Measurements from ENCODE around the gene SORD. TPM values are rescaled to one million over a fixed set of nuclear protein-coding genes. Genes with fewer than 3 reads are reported as not detected.
"Not testable (repeated sequence)": the region's sequence is repeated elsewhere in the genome, so short reads cannot be mapped to it uniquely, and the experiment has no call there.

The SORD gene
- total and polyA plus RNA-seq, 8 donors = 5.5 to 43.3 (median 15.3) TPM

DNA sequence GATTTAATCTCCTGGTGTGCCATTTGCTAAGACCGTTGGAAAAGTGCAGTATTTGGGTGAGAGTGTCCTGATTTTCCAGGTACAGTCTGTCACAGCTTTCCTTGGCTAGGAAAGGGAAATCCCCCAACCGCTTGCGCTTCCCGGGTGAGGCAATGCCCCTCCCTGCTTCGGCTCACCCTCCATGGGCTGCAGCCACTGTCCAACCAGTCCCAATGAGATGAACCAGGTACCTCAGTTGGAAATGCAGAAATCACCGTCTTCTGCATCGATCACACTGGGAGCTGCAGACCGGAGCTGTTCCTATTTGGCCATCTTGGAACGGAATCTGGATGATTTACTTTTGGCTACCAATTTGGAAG is 2.1 kb upstream of the SORD start:
- H3K27me3 ChIP-seq; DNase-seq; H3K36me3 ChIP-seq; intact Hi-C loops (cut with DNase I; ENCODE audit: low total_unique reads); H3K4me3 ChIP-seq; H3K9me3 ChIP-seq: not testable (repeated sequence)
- WGBS, 5 donors = 60 to 85% (median 76%) methylated on average over 9 of the region's 9 CpGs
- Histone ChIP-seq H3K4me1 (peaks cover 26 to 50% (median 36%) of the 10 kb centered on the region in 4 donors), H3K27ac (peak overlapping the region in 4 of 5 donors; percentile 6 to 50 (median 22))

DNA sequence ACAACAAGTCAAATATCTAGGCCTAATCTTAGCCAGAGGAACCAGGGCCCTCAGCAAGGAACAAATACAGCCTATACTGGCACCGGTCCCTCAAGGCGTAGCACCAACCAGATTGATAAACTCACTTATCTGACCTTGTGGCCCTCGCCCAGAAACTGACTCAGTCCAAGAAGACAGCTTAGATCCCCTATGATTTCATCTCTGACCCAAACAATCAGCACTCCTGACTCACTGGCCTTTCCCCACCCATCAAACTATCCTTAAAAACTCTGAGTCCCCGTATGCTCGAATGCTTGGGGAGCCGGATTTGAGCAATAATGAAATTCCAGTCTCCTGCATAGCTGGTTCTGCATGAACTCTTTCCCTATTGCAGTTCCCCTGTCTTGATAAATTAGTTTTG is 1.6 kb upstream of the SORD start:
- peaks cover 0 to 7% (median 0%) of the 10 kb centered on the region in 3 donors for H3K27me3 ChIP-seq
- H3K36me3 ChIP-seq = no peaks in the 10 kb centered on the region
- intact Hi-C loops (cut with DNase I; ENCODE audit: low total_unique reads) = no loop called here
- H3K4me3 ChIP-seq = no peak overlapping the region
- TF ChIP-seq, protein P1, sequence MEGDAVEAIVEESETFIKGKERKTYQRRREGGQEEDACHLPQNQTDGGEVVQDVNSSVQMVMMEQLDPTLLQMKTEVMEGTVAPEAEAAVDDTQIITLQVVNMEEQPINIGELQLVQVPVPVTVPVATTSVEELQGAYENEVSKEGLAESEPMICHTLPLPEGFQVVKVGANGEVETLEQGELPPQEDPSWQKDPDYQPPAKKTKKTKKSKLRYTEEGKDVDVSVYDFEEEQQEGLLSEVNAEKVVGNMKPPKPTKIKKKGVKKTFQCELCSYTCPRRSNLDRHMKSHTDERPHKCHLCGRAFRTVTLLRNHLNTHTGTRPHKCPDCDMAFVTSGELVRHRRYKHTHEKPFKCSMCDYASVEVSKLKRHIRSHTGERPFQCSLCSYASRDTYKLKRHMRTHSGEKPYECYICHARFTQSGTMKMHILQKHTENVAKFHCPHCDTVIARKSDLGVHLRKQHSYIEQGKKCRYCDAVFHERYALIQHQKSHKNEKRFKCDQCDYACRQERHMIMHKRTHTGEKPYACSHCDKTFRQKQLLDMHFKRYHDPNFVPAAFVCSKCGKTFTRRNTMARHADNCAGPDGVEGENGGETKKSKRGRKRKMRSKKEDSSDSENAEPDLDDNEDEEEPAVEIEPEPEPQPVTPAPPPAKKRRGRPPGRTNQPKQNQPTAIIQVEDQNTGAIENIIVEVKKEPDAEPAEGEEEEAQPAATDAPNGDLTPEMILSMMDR (IDR thresholded peaks at IDR 0.05) = no peak
- no peak for TF ChIP-seq EP300 (IDR thresholded peaks at IDR 0.05)
- no peak for TF ChIP-seq POLR2AphosphoS5 (IDR thresholded peaks at IDR 0.05)
- TF ChIP-seq POLR2A (IDR thresholded peaks at IDR 0.05) = no peak
- peak in 1 of 2 donors; percentile 77 for DNase-seq
- H3K4me1 ChIP-seq = peaks cover 29 to 52% (median 40%) of the 10 kb centered on the region in 4 donors
- 34 to 56% (median 51%) methylated on average over 6 of the region's 6 CpGs for WGBS, 5 donors
- H3K9me3 ChIP-seq = no peaks in the 10 kb centered on the region
- H3K27ac ChIP-seq = peak overlapping the region in 4 of 5 donors; percentile 6 to 39 (median 13)

DNA sequence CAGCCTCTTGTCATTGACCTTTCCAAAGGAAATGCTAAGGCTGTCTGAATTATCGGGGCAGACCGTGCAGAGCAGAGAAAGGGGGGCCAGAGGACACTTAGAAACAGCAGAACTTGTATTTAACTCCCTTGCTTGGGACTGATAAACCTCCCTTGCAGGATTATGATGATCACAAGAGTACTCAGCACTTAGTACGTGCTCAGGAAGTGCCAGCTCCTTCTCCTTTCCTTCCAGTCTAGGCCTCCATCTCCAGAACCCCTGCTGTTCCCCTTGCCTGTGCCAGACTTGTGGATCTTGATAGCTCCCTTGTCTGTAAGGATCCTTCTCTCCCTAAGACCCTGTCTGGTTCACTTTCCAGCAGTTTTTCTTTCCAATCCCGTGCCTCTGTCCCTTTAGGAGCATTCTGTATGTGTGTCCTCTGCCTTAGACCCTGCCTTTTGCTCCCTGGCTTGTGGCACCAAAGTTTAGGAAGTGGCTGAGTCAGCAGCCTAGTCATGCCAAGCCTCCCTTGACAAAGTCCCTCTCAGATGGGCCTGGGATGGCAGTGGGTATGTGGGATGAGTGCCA is 747 bp downstream of the SORD start:
- DNase-seq = peak in 1 of 2 donors; percentile 23
- H3K9me3 ChIP-seq = no peaks in the 10 kb centered on the region
- no peaks in the 10 kb centered on the region for H3K36me3 ChIP-seq
- TF ChIP-seq EP300 (IDR thresholded peaks at IDR 0.05) (no peak), POLR2A (IDR thresholded peaks at IDR 0.05) (no peak), POLR2AphosphoS5 (IDR thresholded peaks at IDR 0.05) (no peak)
- TF ChIP-seq, protein P1 (IDR thresholded peaks at IDR 0.05) = no peak
- peak overlapping the region; percentile 75 to 86 (median 79) for H3K27ac ChIP-seq
- WGBS, 5 donors = 11 to 19% (median 15%) methylated on average over 4 of the region's 4 CpGs
- H3K4me3 ChIP-seq = peak overlapping the region; percentile 63 to 81 (median 73)
- intact Hi-C loops (cut with DNase I; ENCODE audit: low total_unique reads) = no loop called here
- H3K27me3 ChIP-seq = peaks cover 0 to 7% (median 0%) of the 10 kb centered on the region in 3 donors
- H3K4me1 ChIP-seq = peaks cover 35 to 61% (median 43%) of the 10 kb centered on the region in 4 donors

DNA sequence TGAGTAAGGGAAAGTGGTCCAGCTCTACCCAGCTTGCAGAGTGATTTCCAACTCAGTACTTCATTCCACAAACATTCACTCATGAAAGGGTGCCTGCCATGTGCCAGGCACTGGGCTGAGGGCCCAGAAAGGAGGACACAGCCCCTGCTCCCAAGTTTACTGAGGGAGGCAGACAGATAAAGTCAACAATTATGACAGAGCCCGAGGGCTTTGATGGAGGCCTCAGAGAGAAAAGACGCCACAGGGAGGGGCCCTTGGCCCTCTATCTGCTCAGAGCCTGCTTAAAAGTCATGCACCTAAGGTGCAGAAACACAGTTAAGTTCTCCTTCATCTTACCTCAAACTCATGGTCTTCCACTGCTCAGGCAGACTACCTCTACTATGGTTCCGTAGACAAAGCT is 1.7 kb downstream of the SORD start:
- H3K9me3 ChIP-seq; H3K27ac ChIP-seq; H3K36me3 ChIP-seq; intact Hi-C loops (cut with DNase I; ENCODE audit: low total_unique reads); DNase-seq; H3K4me3 ChIP-seq; H3K27me3 ChIP-seq: not testable (repeated sequence)
- WGBS, 5 donors = 51 to 68% (median 58%) methylated on average over 2 to 3 of the region's 3 CpGs
- H3K4me1 ChIP-seq = peaks cover 35 to 61% (median 43%) of the 10 kb centered on the region in 4 donors

DNA sequence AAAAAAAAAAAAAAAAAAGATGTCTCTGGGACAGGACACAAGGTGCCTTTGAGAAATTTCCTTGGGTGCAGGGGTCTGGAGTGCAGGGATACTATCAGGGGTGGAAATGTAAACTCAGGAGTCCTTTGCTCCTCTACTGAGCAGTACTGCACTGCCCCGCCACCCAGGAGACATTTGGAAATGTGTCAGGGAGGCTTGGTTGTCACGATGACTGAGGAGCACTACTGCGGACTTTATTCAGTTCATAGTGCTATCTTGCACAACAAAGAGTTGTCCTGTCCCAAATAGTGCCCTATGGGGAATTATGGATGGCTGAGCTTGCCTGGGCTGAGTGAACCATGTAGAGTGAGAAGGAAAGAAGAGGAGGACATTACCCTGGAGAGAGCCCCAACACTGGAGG is 2.6 kb downstream of the SORD start:
- DNase-seq; H3K9me3 ChIP-seq; H3K4me3 ChIP-seq; intact Hi-C loops (cut with DNase I; ENCODE audit: low total_unique reads); H3K27ac ChIP-seq; H3K27me3 ChIP-seq: not testable (repeated sequence)
- Histone ChIP-seq H3K36me3 (peaks cover 0 to 11% (median 3%) of the 10 kb centered on the region in 4 donors), H3K4me1 (peaks cover 33 to 57% (median 39%) of the 10 kb centered on the region in 4 donors)
- WGBS, 5 donors = 74 to 98% (median 90%) methylated on average over 3 of the region's 3 CpGs

DNA sequence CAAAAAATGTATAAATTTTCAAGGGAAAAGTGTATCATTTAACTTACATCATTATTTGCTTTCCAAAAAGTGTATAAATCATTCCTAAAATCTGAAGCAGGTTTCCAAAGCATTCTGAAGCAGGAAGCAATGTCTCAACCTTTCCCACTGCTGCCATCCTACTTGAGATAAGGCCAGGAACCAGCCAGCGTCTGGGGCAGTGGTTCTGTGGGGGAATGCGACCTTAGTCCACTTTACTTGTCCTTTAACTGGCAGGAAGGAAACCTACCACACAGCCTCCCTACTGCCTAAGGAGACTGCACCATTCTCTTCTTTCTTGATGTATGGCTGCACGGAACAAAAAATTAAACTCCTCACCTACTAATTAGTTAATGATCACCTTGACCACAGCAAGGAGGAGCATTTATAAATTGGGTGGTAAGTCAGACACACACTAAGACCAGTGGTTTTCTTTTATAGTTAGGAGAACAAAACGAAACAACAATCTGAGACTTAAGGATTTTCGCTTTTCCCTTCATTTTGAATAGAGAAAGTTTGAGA is 3.7 kb downstream of the SORD start:
- no peak for TF ChIP-seq POLR2AphosphoS5 (IDR thresholded peaks at IDR 0.05)
- no peak for TF ChIP-seq POLR2A (IDR thresholded peaks at IDR 0.05)
- TF ChIP-seq, protein P1 (IDR thresholded peaks at IDR 0.05) = no peak
- no peak for TF ChIP-seq EP300 (IDR thresholded peaks at IDR 0.05)
- peak overlapping the region in 1 of 5 donors; percentile 5 for H3K27ac ChIP-seq
- peaks cover 0 to 17% (median 5%) of the 10 kb centered on the region in 4 donors for H3K36me3 ChIP-seq
- intact Hi-C loops (cut with DNase I; ENCODE audit: low total_unique reads) = no loop called here
- H3K9me3 ChIP-seq = peaks cover 0 to 6% (median 0%) of the 10 kb centered on the region in 4 donors
- H3K4me1 ChIP-seq = peaks cover 23 to 49% (median 29%) of the 10 kb centered on the region in 4 donors
- WGBS, 5 donors = 54 to 68% (median 63%) methylated on average over 5 of the region's 5 CpGs
- H3K27me3 ChIP-seq = no peaks in the 10 kb centered on the region
- peak; percentile 49 to 58 for DNase-seq
- no peak overlapping the region for H3K4me3 ChIP-seq
